HUES6 (cell line): ENCODE data around the gene GALC.

Experiments used
- H3K27ac ChIP-seq: 2 replicates; pipeline ENCODE4 v1.7.0; 2013; ENCODE audit warnings: low read depth, mild to moderate bottlenecking, low read length, inconsistent platforms
- H3K27me3 ChIP-seq: 2 replicates; pipeline ENCODE4 v1.6.1; 2013; ENCODE audit warnings: low read length; ENCODE audit not compliant: control insufficient read depth, insufficient read depth
- H3K36me3 ChIP-seq: 2 replicates; pipeline ENCODE4 v1.6.1; 2013; ENCODE audit warnings: low read length; ENCODE audit not compliant: control insufficient read depth, insufficient read depth
- H3K4me1 ChIP-seq: 2 replicates; pipeline ENCODE4 v1.6.1; 2013; ENCODE audit warnings: low read length; ENCODE audit not compliant: control insufficient read depth, insufficient read depth
- H3K4me3 ChIP-seq: 2 replicates; pipeline ENCODE4 v1.5.1; 2013; ENCODE audit warnings: low read depth, low read length
- H3K9ac ChIP-seq: one replicate; pipeline ENCODE4 v1.6.1; 2013; ENCODE audit warnings: mild to moderate bottlenecking, low read length
- H3K9me3 ChIP-seq: 2 replicates; pipeline ENCODE4 v1.6.1; 2013; ENCODE audit warnings: low read depth, low read length; ENCODE audit not compliant: control insufficient read depth, insufficient read depth

The GALC gene

DNA sequence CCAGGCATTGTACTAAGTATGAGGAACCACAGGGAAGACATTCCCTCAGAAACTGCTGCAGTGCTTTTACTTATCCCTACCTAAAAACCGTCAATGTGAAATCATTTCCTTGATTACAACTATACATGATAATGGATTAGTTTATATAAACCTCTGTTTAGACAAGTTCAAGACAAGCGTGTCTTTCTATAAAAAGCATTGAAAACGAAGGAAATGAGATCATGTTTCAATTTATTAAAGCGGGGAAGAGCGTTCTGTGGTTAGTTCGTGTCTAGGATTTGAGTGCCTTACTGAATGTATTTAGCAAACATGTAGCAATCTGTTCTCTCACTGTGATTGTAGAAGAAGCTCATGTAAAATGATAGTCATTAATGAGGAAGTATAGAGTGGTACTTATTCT, 37.5 kb downstream of the GALC start:
- no peaks in the 10 kb centered on the region for H3K4me1 ChIP-seq
- H3K36me3 ChIP-seq: no peaks in the 10 kb centered on the region
- H3K9ac ChIP-seq: no peak overlapping the region
- H3K4me3 ChIP-seq: no peak overlapping the region
- H3K27ac ChIP-seq: no peak overlapping the region
- H3K9me3 ChIP-seq: no peaks in the 10 kb centered on the region
- H3K27me3 ChIP-seq: no peaks in the 10 kb centered on the region

DNA sequence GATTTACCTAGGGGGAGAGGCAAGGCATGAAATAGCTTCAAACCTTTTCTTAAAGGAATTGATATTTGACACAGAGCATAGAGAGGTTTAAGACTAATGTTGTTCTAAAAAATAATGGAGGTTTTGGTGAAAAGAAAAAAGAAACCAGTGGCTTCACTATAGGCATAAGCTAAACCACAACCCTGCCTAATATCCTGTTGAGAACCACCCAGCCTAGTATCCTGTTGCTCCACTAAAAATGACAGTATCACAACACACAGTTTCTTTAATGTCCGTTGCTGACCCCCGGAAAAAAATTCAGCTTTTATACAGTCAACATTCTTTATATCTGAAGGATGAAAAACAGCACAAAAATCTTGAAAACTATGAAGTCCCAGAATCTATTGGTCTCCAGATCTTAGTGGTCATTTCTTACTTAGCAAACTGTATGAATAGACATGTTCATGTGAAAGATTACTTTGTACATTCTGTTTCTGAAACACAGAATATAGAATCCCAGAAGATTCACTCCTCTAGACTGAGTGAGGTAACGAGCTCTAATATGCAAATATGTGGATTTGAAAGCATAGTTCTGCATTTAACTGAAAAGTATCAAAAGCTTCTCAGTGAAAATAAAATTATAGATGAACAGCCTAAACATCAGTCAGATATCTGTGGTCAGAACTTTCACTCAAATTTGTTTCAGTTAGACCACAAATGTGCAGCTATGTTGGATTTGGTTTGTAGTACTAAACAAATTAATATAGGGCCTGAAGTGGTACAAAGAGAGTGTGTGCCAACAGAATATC, 40.5 kb downstream of the GALC start:
- Histone ChIP-seq H3K9ac (no peak overlapping the region), H3K9me3 (no peaks in the 10 kb centered on the region), H3K27ac (no peak overlapping the region), H3K4me1 (no peaks in the 10 kb centered on the region), H3K4me3 (no peak overlapping the region), H3K27me3 (no peaks in the 10 kb centered on the region), H3K36me3 (no peaks in the 10 kb centered on the region)

DNA sequence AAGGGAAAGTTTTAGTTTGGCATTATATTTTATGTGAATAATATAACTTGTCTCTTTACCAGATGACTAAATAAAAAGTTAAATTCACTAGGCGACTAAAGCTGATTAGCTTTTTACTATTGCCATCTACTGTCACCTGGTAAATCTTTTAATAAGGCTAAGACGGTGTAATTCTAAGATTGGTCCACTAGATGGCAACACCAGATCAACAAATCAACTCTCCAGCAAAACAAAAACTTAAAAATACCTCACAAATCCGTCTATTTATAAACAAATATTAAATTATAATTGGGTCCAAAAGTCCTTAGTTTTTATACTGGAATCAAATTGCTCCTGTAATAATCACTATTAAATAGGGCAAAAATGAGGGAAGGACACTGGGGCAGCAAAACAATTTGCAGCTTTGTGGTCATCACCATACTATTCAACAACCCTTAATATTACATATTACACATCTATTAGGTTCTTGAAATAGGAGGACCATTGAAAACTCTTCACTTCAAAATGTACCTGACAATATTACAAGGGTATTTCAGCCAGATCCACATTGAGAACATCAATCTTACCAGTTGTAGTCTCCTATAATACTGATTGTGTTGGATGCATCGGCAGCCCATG, 47.9 kb downstream of the GALC start:
- H3K4me1 ChIP-seq: no peaks in the 10 kb centered on the region

DNA sequence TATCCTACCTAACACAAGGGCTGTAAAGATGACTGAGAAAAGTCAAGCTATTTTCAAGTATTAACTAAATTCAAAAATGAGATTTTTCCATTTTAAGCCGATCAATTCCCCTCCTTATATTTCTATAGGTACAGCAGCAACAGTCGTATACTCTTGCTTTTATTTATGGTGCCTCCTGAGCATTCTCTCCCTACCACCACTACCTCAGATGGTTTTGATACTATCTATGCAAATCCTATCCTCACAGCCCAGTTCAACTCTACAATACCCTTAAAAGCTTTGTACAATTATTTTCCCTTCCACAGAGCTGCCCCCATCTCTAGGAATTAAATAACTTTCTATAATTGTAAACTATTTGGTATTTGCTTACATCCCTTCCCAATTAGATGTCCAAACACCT, 52.1 kb downstream of the GALC start:
- no peaks in the 10 kb centered on the region for H3K9me3 ChIP-seq
- no peak overlapping the region for H3K4me3 ChIP-seq
- no peaks in the 10 kb centered on the region for H3K36me3 ChIP-seq
- H3K9ac ChIP-seq: no peak overlapping the region
- no peak overlapping the region for H3K27ac ChIP-seq
- H3K27me3 ChIP-seq: no peaks in the 10 kb centered on the region
- no peaks in the 10 kb centered on the region for H3K4me1 ChIP-seq

More for the DNA sequence above, 47.9 kb downstream of the GALC start:
- Histone ChIP-seq H3K9ac (no peak overlapping the region), H3K4me3 (no peak overlapping the region), H3K36me3 (no peaks in the 10 kb centered on the region), H3K9me3 (no peaks in the 10 kb centered on the region), H3K27ac (no peak overlapping the region), H3K27me3 (no peaks in the 10 kb centered on the region)

DNA sequence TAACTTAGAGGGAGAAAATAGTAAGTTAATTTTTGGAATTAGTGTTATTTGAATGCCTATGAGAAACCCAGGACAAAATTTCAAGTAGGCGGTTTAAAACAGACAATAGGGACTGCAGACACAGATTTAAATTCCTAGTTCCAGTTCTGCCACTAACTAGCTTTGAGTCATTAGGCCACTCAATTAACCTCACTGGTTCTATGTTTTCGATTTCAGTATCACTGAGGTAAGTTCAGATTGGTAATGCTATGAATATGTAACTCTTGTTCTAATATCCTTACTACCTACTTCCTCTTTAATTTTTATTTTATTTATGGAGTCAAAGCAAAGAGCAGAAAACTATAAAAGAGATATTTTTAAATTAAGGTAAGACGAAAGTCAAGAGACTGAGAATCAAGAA, 52.6 kb downstream of the GALC start:
- H3K4me3 ChIP-seq: no peak overlapping the region
- no peak overlapping the region for H3K9ac ChIP-seq
- no peaks in the 10 kb centered on the region for H3K9me3 ChIP-seq
- H3K4me1 ChIP-seq: no peaks in the 10 kb centered on the region
- H3K36me3 ChIP-seq: no peaks in the 10 kb centered on the region
- no peaks in the 10 kb centered on the region for H3K27me3 ChIP-seq
- no peak overlapping the region for H3K27ac ChIP-seq

DNA sequence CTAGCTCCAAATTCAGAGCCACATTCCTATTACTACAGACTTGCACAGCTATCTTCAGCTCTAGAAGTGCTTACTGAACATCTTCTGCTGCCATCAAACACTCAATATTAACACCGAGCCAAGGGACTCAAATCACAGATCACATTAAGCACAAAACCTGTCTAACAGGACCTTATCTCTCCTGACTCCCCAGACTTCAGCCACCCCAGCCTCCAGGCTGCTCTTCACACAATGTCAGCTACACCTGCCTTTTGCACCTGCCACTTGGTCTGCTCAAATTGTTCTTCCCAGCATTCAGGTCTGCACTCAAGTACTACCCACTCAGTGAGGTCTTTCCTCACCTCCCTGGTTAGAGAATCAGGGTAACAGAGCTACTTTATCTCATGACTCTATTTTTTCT, 57.1 kb downstream of the GALC start:
- H3K27ac ChIP-seq: no peak overlapping the region

DNA sequence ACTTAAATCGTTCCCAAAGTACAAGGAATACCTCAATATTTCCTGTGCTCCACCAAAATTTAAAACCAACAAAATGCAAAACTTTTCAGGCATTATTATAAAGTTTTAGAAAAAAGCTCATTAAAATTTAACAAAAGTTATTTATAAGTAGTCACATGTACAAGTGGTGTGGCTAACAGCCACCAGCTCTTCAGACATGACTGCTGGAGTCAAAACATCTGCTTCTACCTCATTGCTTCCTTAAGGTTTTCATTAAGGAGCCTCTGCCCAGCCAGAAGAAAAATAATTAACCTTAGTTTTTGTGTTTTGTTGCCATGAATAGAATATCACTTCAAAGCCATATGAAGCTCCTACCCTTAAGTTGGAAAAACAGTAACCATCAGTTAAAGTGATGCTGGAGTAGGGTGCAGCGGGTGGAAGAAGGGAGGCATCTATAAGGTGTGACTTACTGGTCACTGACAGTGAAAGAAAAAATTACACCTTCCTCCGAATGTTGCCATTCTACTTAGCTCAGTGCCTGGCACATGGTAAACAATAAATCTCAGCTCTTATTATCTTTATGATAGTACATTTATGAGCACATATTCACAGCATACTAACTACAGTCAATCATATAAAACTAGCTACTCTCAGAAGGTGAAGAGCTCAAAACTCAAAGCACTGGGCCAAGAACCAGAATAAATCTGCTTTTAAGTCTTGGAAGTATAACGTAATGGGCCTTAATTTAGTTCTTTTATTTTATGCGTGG, 57.7 kb downstream of the GALC start:
- H3K9me3 ChIP-seq: no peaks in the 10 kb centered on the region
- no peaks in the 10 kb centered on the region for H3K36me3 ChIP-seq
- H3K9ac ChIP-seq: no peak overlapping the region
- no peaks in the 10 kb centered on the region for H3K4me1 ChIP-seq
- H3K4me3 ChIP-seq: no peak overlapping the region
- no peaks in the 10 kb centered on the region for H3K27me3 ChIP-seq
- H3K27ac ChIP-seq: no peak overlapping the region

More for the DNA sequence above, 57.1 kb downstream of the GALC start:
- H3K9ac ChIP-seq: no peak overlapping the region
- no peaks in the 10 kb centered on the region for H3K4me1 ChIP-seq
- H3K9me3 ChIP-seq: no peaks in the 10 kb centered on the region
- H3K36me3 ChIP-seq: no peaks in the 10 kb centered on the region
- H3K4me3 ChIP-seq: no peak overlapping the region
- no peaks in the 10 kb centered on the region for H3K27me3 ChIP-seq

DNA sequence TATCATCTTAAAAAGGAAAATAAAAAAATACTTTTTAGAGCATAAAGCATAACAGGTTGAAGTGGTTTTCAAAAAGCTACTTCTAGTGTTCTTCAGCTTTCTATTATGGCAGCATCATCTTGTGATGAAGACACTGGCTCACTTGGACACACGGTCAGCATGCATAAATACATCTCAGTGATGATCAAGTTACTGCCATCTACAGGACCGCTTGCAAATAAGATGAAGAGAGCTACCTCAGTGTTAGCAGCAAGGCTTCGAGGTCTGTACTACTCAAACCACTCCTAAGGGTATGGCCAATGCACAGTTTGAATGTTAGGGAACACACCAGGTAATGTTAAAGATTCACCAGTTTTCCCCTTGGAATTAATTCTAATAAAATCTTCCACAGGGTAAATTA, 58.8 kb downstream of the GALC start:
- no peaks in the 10 kb centered on the region for H3K9me3 ChIP-seq
- no peaks in the 10 kb centered on the region for H3K4me1 ChIP-seq
- H3K36me3 ChIP-seq: no peaks in the 10 kb centered on the region
- H3K9ac ChIP-seq: no peak overlapping the region
- H3K27ac ChIP-seq: no peak overlapping the region
- H3K27me3 ChIP-seq: no peaks in the 10 kb centered on the region
- H3K4me3 ChIP-seq: no peak overlapping the region

DNA sequence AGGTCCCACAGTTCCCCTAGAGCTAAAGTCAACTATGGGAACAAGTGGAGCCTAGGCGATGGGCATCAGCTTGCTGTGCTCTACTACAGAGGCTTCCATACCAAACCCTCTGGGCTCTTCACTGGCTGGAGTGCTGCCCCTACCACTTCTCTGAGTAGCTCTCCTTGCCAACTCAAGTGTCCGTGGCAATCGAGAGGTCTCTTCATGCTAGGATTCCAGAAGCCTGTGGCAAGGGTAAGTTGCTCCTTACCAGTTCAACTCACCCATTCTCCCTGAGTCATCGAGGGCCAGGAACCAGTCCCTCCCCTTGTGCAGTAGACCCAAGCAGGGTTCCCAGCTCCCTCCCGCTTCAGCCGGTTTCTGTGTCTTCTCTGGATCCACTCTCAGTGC, 76.1 kb downstream of the GALC start:
- Histone ChIP-seq H3K27me3 (no peaks in the 10 kb centered on the region), H3K36me3 (no peaks in the 10 kb centered on the region), H3K27ac (no peak overlapping the region), H3K9me3 (0 out of 2 replicates have a peak, but pooled peaks cover 2% of the 10 kb centered on the region), H3K4me3 (no peak overlapping the region), H3K4me1 (no peaks in the 10 kb centered on the region), H3K9ac (no peak overlapping the region)

DNA sequence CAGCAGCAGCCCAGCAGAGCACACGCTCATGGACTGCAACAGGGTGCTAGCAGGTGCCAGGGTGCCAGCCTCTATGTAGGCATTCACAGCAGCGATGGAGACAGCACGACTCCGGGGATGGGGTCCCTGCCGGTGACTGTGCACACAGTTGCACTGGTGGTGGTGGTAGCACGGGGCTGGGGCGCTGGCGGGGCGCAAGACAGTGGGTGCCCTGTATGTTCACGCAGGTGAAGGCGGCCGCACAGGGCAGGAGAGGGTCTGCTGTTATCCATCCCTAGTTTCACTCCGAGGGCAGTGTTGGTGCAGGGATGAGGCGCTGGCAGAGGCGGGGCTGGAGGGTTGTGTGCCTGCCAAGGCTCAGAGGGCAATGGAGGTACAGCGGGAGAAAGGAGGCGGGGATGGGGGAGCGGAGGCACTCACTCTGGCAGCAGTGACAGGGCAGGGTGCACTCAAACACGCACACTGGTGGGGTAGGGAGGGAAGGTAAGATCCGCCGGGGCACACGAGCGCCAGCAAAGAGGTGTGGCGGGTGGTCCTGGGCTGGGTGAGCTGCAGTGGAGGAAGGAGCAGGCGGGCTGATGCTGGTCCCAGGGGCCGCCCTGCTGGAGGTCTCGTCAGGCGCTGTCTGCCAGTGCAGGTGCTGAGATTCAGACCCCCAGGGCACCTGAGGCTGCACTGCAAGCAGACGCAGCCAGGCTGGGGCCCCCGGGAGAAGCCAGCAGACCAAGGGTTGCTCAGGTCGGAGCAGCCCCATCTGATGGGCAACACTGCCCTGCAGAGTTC, 76.7 kb downstream of the GALC start:
- H3K9ac ChIP-seq: no peak overlapping the region
- no peaks in the 10 kb centered on the region for H3K27me3 ChIP-seq
- 0 out of 2 replicates have a peak, but pooled peaks cover 2% of the 10 kb centered on the region for H3K9me3 ChIP-seq
- no peak overlapping the region for H3K4me3 ChIP-seq
- H3K36me3 ChIP-seq: no peaks in the 10 kb centered on the region
- H3K27ac ChIP-seq: no peak overlapping the region
- no peaks in the 10 kb centered on the region for H3K4me1 ChIP-seq
